Measurements from ENCODE around the gene PDIA5. TPM values are rescaled to one million over a fixed set of nuclear protein-coding genes. Genes with fewer than 3 reads are reported as not detected.

PDIA5 gene
- total RNA-seq, 1 donor: 20.2 TPM

DNA sequence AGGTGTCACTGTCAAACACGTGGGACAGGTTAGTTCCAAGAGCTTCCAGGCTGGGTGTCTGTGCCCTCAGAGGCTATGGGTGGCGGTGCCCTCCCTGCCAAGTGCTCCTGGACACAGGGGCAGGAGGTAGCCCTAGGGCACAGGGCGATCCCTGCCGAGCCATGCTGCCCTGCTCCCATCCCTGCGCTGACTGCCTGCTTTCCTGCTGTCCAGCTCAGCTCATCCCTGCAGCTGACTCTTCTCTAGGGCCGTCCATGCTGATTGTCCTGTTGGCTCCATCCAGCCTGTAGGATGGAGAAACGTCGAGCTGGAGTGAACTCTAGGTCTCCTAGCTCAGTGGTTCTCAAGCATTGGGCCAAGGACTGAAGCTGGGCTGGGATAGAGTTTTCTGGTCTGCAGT, 3.7 kb downstream of the PDIA5 start:
- DNase-seq (ENCODE audit: low read depth in 2 of 3, low spot score in 2 of 3): no peak

DNA sequence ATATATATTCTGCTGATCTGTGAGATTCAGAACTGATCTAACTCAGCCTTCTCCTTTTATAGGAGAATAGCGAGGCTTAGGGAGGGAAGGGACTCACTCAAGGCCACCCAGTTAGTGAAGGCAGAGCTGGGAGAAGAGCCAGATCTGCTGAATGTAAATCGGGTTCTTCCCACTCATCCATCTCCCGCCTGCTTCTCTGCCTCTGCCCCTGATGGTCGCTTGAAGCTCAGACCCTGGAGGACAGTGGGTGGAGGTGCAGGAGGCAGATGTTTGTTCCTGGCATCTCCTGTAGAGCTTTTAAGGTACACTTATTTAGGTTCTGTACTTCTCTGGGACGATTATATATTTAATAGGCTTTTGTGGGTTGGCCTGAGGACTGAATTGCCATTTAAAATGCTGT, 4.3 kb downstream of the PDIA5 start:
- no peak for DNase-seq (ENCODE audit: low read depth in 2 of 3, low spot score in 2 of 3)

DNA sequence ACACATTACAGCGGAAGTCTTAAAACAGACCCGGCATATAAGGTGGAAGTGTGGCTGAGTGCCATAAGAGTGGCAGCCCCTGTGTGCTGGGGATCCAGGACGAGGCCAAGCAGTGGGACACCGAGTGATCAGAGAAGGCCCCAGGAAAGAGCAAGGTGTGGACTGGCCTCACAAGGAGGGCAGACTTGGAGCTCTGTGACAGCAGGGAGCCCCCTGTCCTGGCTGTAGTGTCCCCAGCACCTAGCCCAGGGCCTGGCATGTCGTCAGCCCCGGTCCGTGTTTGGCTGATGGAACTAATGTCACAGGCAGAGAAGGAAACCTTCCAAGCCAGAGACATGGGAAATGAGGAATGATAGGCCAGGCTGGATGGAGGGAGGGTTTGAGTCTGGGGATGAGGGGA, 4.8 kb downstream of the PDIA5 start:
- no peak for DNase-seq (ENCODE audit: low read depth in 2 of 3, low spot score in 2 of 3)

DNA sequence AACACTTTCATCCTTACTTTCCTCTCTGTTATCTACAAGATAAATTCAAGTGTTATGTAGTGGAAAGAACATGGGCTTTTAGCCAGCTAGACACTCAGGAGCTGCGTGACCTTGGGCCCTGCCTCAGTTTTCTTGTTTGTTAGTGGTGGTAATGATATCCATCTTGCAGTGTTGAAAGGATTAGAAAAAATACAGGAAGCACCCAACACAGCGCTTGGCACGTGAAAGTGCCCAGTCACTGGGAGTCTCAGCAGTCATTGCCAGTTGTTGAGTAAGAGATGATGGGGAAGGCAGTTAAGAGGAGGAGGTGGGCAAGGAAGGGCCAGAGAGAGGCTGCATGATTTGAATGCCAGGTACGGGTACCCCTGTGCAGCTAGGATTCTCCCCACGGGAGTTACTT, 5.3 kb downstream of the PDIA5 start:
- no peak for DNase-seq (ENCODE audit: low read depth in 2 of 3, low spot score in 2 of 3)

DNA sequence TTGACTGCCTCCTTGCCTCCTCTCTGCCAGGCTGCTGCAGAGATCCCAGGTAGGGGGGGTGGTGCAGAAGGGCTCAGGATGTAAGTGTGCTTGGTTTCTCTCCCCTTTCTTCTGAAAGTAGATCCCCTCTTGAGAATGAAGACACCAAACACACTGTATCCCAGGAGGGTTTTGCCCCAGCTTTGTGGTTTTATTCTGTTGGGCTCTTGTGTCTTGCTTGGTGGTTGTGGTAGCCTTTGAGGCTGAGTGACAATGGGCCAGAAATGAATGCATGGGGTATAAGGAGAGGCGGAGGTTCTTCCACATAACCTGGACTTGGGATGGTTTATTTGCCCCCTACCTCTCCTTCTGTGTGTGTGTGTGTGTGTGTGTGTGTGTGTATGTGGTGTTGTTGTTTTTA, 5.7 kb downstream of the PDIA5 start:
- DNase-seq (ENCODE audit: low read depth in 2 of 3, low spot score in 2 of 3): no peak

DNA sequence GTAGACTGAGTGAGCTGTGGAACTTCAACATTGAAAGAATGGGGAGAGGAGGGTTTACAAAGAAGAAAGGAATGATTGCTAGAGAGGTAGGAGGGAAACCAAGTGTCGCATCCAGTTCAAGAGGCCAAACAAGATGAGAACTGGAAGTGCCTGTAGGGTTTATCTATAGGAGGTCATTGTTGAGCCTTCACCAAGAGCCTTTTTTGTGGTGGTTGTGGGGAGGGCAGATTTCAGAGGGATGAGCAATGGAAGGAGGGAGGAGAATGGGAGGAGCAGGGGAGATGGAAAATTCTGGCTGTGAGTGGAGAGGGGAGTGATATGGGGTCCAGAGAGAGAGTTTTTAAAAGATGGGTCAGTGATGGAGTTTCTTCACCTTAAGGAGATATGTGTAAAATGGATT, 8.5 kb downstream of the PDIA5 start:
- no peak for DNase-seq (ENCODE audit: low read depth in 2 of 3, low spot score in 2 of 3)

DNA sequence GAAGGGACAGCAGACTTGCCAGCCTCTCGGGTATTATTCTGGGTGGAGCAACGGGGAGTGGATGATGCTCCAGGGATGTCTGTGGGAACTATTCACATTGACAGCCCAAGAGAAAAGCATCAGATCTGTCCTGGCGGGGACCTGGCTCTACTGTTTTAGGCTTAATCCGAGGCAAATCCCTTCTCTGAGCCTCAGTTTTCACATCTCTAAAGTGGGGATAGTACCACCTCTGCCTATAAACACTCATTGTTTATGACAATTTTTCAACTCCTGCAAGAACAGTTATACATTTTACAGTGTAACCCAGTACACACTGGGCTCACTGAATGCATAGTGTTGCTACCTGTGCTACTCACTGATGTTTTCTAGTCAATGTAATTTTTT, 9.3 kb downstream of the PDIA5 start:
- no peak for DNase-seq (ENCODE audit: low read depth in 2 of 3, low spot score in 2 of 3)

DNA sequence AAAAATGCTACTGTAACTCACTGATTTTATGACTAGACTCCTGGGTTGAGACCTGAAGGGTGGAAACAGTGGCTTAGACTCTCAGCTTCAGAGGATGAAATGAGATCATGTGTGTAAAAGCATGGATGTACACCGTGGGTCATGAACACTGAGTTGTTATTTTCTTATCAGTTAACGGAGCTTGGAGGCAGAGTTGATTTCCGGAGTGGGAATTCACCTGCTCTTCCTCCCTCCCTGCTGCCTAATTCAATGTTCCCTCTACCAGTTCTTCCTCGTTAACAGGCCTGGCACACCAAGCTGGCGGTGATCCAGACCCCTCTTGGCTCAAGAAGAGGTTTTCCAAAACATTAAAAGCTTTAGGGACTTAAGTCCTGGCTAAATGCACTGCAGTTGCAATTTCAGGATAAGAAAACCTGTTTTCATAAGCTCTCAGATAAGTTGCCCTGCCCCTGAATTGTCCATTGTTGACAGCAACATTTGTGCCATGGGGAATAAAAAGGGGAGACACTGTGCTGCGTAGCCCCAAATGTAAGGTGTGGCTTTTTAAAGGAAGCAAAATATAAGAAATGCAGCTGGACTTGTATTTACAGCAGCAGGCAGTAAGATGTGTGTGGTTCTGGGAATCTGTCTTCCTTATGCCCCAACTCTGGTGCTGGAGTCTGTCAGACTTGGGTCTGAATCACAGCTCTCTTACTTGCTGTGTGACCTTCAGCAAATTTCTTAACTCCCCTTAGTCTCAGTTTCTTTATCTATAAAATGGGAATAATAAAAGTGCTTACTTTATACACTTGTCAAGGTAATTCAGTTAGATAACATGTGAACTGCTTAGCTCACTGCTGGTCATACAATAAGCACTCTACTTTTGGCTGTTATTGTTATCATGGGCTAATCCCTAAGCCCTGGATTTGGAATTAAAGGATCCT, 9.9 kb downstream of the PDIA5 start:
- no peak for DNase-seq (ENCODE audit: low read depth in 2 of 3, low spot score in 2 of 3)

DNA sequence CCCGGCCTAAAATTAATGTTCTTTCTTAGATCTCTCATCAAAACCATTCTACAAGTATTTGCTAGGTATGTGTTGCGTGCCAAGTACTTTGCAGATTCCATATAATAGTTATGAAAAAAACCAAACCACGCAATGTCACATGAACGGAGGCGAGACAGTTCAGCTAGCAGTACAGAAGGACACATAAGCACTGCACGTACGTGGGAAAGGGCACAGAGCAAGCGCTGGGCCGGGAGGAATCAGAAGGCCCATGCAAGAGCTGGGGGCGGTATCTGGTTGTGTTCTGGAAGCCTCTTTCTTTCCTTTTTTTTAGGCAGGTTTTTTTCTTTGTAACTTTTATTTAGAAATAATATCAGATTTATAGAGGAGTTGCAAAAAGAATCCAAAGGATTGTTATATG, 11.3 kb downstream of the PDIA5 start:
- DNase-seq (ENCODE audit: low read depth in 2 of 3, low spot score in 2 of 3): no peak

DNA sequence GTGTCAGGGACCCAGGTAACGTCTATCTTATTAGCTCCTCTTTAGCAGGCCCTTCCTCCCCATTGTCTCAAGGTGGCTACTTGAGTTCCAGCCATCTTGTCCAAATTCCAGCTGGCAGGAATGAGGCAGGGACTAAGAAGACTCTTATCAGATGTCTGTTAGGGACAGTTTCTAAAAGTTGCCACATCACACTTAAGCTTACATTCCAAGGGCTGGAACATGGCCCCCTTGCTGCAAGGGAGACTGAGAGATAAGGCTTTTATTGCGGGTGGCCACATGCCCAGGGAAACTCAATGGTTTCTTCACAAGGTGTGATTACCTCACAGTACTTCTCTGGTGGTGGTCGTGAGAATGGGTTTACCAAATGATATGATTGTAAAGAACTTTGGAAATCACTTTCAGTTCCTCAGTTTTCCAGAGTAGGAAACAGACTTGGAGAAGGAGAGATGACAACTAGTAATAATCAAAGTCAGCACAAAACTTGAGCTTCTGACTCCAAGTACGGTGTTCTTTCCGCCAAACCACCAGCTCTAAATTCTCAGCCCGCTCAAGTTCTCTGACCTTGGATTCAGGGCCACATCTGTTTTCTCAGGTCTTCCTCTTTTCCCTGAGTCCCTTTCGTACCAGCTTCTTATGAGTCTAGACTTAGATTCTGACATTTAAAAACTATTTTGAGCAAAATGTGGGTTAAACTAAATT, 14.2 kb downstream of the PDIA5 start:
- DNase-seq (ENCODE audit: low read depth in 2 of 3, low spot score in 2 of 3): peak in 1 of 3 donors; percentile 34

DNA sequence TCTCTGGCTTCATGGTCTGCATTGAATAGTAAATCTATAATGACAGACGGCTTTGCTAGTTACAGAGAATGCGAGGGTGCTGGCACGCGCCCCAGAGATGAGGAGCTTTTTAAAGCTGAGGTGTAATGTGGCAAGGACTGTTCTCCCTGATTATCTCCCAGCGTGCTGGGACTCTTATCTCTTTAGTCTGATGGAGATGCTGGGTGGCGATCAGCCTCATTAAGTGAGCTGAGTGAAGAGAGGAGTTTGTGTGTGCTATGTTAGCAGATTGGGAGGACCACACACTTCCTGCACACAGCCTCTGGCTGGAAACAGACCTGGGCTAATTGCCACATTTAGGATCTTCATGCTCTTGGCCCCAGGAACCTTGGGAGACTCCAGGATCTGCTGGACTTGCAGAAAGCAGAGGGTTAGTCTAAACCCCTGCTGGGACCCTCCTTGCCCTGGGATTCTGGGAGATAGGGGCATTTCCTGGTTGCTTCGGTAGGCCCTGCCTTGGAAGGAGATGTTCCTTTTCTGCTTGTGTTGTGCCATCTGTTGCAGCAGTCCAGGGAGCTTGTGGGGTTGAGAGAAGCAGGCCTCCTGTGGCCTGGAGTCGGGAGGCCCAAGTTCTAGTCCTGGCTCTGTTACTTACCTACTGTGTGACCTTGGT, 15.0 kb downstream of the PDIA5 start:
- peak in 1 of 3 donors; percentile 31 for DNase-seq (ENCODE audit: low read depth in 2 of 3, low spot score in 2 of 3)

DNA sequence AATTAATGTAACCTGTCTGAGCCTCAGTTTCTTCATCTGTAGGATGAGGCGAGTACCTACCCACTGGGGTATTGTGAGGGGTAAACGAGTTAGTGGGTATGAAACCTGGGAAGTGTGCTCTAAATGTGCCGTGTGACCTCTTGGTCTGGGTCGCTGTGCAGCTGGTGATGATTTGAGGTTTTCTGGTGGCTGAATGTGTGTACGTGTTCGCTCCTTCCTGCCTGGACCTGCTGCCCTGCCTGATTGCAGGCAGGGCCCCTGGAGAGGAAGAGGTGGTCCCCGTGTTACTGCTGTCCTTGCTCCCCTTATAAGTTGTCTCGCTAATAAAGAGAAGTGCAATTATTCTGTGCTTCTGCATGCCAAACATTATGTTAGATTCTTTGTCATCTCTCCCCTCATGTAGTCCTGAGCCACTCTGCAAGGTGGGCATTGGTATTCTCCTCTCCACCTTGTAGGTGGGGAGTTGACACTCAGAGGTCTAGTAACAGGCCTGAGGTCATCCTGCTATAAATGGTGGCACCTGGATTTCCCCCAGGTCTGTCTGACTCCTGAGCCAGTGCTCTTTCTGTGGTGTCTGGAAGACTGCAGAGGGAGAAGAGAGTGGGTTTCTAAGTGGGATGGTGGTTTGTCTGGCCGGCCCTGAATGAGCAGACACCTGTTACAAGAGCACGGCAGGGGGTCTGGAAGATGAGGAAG, 15.7 kb downstream of the PDIA5 start:
- DNase-seq (ENCODE audit: low read depth in 2 of 3, low spot score in 2 of 3): peak in 2 of 3 donors; percentile 56 to 82

DNA sequence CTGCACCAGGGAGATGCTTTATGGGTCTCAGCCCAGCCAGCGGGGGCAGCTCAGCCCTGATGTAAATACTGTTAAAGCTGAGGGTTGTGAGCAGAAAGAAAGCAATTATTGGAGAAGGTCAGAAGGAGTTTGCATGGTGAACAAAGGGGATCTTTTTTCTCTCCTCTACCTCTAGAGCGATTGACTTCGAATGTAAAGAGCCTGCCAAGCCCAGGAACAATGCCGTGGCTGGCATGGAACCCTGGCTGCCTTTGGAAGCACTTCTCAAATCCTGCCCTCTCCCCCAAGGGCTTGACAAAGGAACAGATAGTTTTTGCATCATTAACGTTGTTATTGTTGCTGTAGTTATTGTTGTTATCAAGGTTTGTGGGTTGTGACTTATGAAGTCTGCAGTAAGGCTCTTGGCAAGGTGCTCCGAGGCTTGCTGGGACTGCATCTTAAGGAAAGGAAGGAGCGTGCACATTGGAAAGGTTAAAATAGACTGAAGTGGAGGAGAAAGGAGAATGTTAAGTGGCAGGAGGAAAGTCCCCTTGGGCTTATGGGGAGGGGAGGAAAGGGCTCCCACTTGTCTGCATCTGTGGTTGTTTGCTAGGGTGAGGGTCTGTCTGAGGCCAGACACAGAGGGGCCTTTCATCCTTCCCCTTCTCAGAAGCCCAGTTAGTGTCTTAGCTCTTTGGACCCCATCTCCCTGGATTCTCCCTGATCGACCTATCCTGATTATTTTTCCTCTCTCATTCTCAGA, 16.7 kb downstream of the PDIA5 start:
- no peak for DNase-seq (ENCODE audit: low read depth in 2 of 3, low spot score in 2 of 3)

DNA sequence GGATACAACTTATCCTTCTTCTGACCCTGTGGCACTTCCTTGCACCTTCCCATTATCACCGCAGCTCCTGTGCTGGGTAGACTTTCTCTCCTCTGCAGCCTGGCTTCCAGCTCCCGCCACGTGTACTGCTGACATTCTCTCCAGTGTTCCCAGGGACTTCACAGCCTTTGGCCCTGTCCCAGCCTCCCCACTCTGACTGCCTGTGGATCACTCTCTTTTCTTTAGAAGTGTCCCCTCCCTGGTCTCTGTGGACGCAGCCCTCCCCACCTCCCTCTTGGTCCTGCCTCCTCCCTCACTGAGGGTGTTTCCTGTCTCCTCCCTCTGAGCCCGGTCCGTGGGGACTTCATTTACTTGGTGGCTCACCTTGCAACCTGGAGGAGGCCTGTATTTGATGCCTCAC, 17.4 kb downstream of the PDIA5 start:
- DNase-seq (ENCODE audit: low read depth in 2 of 3, low spot score in 2 of 3): no peak

DNA sequence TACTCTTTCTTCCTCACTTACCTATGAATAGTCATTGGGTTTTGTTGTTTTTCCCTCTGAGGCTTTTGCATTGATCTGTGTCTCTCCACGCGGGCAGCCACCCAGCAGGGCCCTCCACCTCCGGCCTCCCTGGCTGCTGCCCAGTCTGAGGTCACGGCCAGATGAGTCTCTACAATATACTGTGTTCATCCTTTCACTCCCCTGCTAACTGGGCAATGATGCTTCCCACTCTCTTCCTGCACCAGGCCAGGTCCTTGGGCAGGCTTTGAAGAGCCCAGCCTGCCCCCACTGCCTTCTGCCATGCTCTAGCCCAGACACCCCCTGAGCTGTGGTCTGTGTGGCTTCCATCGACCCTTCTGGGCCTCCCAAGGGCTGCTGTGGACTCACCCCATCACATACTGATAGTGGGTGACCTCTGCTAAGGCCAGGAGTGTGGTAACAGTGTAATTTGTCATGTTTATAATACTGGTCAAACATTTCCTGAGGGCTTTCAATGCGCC, 18.0 kb downstream of the PDIA5 start:
- no peak for DNase-seq (ENCODE audit: low read depth in 2 of 3, low spot score in 2 of 3)

DNA sequence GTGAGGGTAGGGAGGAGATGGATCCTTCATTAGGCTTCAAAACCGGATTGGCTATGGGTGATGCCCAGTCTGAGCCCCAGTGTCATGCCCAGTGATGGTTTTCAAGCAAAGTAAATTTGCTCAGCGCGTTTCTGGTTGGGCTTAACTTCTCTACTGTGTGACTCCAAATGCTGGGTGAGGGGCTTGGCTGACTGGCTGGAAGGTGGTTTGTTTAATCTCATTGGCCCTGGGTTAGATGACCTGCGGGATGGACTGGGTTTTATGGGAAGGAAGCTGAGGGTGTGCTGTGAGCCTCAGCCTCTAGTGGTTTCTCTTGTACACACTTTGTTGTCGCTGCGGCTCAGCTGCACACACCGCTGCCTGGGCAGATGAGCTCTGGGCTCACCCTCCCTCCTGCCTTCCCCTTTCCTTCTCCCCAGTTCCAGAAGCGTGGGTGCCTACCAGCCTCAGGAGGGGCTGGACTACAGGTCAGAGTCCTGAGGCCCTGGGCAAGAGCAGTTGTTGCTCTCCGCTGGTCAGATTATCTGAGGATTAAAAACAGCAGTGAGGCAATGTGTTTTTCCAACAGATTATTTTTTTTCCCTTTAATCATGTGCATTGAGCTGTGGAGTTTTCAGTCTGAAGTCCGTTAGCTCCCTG, 18.6 kb downstream of the PDIA5 start:
- peak in 1 of 3 donors; percentile 42 for DNase-seq (ENCODE audit: low read depth in 2 of 3, low spot score in 2 of 3)

DNA sequence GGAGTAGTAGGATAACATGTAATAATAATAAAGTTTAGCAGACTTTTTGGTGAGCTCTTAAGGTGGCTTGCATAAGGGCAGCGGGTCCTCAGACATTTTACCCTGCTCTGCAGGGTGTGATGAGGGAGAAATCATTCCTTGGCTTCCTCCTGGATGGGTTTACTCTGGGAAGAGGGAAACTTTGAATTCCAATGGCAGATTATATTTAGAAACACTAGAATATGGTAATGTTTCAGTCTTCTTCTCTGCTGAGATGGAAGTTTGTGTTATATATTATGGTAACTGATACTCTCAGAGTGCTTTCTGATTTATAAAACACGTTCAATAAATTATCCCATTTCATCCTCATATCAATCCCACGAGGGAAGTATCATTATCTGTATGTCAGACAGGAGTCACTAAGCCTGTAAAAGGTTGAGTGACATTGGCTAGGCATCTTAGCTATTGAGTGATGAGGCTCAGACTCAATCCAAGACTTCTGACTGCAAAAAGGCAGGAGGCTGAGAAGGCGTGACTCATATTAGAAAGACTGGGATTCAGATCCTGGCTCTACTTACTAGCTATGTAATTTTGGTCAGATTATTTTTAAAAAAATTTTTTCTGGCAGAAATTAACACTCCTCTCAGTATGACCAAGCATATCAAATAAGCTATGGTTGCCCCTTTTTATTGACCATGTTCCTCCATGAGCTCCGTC, 19.3 kb downstream of the PDIA5 start:
- no peak for DNase-seq (ENCODE audit: low read depth in 2 of 3, low spot score in 2 of 3)

DNA sequence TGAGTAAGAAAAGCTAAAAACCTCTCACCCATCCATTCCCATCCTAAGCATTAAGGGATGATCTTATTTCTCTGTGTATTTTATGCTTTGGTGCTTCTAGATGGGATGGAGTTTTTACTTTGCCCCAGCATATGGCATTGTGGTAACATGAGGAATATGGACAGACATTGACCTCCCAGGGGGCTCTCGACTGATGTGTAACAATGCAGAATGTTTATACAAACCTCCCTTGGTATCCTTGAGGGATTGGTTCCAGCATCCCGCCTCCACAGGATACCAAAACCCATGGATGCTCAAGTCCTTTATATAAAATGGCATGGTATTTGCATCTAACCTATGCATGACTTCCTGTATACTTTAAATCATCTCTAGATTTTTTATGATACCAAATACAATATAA, 21.6 kb downstream of the PDIA5 start:
- no peak for DNase-seq (ENCODE audit: low read depth in 2 of 3, low spot score in 2 of 3)

All from hematopoietic multipotent progenitor cell (in vitro differentiated cells).